Activated CD4-positive, alpha-beta T cell treated with anti-CD3 and anti-CD28 coated beads for 4 hours (primary cell): ENCODE data around the gene KRTAP4-9.
"Not testable (repeated sequence)": the region's sequence is repeated elsewhere in the genome, so short reads cannot be mapped to it uniquely, and the experiment has no call there.

Source experiments
- DNase-seq, 2 donors: peaks; one replicate each; pipeline ENCODE4 v3.0.0-alpha.2; 2020

The KRTAP4-9 gene

GRCh38 chr17:41098481-41098880, 6.7 kb upstream of the KRTAP4-9 start:
- no peak for DNase-seq

DNA sequence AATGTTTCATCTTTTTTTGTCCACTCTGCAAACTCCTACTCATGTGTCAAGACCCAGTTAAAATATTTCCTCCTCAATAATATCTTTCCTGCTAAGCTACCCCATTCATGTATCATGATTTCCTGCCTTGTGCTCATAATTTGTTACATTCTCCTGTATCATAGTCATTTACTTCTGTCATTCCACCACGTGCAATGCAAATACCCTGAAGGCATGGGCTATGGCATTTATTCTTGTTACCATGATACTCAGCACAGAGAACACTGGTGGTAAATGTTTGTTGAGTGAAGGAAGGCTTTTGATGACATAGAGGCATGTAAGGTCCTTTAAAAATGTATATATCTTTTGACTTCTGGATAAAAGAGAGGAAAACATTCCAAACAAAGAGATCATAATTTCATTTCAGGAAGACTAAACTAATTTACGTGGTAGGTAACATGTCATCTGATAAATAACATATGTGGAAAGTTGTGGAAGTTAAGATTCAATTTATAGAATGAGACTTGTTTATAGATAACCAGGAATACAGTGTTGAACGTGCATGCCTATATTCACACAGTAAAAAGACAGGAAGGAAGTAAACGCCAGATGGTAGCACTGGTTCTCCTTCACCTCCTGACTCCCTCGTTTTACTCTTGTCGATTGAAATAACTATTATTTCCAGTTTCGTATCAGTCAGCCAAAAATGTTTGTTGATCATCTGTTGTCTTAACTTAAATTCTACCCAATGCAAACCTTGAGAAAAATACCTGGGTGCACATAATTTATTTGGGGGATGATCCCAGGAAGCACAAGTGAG, 5.3 kb upstream of the KRTAP4-9 start:
- DNase-seq: not testable (repeated sequence)

DNA sequence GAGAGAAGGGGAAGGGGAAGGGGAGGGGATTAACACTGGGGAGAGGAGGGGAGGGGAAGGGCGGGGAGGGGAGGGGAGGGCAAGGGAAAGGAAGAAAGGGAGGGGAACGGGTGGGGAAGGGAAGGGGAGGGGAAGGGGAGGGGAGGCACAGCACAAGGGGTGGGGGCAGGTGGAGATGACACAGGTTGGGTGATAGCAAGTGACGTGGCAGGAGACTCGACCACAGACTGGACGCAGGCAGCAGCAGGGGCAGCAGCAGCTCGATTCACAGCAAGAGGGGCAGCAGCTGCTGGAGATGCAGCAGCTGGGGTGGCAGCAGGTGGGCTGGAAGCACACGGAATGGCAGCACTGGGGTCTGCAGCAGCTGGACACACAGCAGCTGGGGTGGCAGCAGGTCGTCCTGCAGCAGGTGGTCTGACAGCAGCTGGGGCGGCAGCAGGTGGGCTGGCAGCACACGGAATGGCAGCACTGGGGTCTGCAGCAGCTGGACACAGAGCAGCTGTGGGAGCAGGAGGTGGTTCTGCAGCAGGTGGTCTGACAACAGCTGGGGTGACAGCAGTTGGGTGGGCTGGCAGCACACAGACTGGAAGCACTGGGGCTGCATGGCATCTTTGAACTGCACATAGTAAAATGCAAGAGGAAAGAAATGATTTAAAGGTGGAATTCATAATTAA, 3.5 kb upstream of the KRTAP4-9 start, which contains the start of gene KRTAP4-16:
Gene KRTAP4-16 (minus strand): TSS at position 624 of the 674 bp plus-strand sequence. CDS start 0 bp downstream, at position 624.
- no peak for DNase-seq

- DNase-seq: no peak
Observed at GRCh38 chr17:41103896-41104295, 1.3 kb upstream of the KRTAP4-9 start.

DNA sequence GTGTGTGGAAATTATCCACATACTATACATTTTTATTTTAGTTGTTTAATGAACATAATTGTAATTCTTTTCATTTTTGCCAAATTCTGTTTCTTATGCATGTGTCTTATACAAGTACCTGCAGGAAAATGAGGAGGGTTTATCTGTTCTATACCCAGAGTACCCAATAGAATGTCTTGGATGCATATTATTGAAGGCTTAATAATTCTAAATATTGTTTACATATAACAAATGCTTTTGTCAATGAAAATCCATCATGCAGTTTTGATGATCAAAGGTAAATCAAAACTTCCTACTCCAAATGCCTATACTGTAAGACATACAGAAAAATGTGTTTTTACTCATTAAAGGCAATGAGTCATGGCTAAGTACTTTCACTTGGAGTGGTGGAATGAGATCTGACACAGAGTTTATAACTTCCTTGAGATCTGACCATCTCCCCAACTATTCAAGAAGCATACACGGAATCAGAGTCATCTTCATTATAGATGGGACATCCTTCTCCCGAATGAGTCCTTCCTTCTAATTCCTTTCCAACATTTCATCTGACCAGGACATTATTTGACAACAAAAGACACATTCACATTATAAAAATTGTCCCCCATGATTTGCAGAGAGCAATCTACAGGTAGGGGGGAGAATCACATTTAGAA, 677 bp upstream of the KRTAP4-9 start:
- DNase-seq: not testable (repeated sequence)

GRCh38 chr17:41107941-41108450, 2.8 kb downstream of the KRTAP4-9 start:
- no peak for DNase-seq

GRCh38 chr17:41108728-41109386, 3.7 kb downstream of the KRTAP4-9 start:
- not testable (repeated sequence) for DNase-seq

GRCh38 chr17:41111151-41111885, 6.1 kb downstream of the KRTAP4-9 start:
- no peak for DNase-seq

GRCh38 chr17:41116297-41116696, 11.1 kb downstream of the KRTAP4-9 start:
- DNase-seq: no peak

DNA sequence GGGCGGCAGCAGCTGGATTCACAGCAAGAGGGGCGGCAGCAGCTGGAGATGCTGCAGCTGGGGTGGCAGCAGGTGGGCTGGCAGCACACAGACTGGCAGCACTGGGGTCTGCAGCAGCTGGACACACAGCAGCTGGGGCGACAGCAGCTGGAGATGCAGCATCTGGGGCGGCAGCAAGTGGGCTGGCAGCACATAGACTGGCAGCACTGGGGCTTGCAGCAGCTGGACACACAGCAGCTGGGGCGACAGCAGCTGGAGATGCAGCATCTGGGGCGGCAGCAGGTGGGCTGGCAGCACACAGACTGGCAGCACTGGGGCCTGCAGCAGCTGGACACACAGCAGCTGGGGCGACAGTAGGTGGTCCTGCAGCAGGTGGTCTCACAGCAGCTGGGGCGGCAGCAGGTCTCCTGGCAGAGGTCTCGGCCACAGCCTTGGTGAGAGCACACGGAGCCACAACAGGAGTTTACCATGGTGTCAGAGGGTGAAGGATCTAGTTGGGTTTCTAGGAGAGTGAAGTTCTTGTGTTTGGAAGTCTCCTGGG, 12.7 kb downstream of the KRTAP4-9 start, which contains the start of gene KRTAP4-11:
Gene KRTAP4-11 (minus strand): TSS at position 528 of the 541 bp plus-strand sequence. CDS start 58 bp downstream, at position 470.
- DNase-seq: not testable (repeated sequence)

- no peak for DNase-seq
Observed at GRCh38 chr17:41118721-41119120, 13.5 kb downstream of the KRTAP4-9 start.

DNA sequence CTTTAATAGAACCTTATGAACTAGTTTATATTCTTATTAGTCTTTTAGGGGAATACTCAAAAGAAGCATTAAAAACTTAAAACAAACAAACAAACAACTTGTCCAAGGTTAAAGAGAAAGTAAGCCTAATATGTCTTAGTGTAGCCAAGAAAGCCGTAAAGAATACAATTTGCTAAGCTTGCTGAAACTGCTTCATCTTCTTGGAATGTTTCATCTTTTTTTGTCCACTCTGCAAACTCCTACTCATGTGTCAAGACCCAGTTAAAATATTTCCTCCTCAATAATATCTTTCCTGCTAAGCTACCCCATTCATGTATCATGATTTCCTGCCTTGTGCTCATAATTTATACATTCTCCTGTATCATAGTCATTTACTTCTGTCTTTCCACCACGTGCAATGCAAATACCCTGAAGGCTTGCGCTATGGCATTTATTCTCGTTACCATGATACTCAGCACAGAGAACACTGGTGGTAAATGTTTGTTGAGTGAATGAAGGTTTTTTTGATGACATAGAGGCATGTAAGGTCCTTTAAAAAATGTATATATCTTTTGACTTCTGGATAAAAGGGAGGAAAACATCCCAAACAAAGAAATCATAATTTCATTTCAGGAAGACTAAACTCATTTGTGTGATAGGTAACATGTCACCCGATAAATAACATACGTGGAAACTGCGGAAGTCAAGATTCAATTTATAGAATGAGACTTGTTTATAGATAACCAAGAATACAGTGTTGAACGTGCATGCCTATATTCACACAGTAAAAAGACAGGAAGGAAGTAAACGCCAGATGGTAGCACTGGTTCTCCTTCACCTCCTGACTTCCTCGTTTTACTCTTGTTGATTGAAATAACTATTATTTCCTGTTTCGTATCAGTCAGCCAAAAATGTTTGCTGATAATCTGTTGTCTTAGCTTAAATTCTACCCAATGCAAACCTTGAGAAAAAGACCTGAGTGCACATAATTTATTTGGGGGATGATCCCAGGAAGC, 14.8 kb downstream of the KRTAP4-9 start:
- not testable (repeated sequence) for DNase-seq

DNA sequence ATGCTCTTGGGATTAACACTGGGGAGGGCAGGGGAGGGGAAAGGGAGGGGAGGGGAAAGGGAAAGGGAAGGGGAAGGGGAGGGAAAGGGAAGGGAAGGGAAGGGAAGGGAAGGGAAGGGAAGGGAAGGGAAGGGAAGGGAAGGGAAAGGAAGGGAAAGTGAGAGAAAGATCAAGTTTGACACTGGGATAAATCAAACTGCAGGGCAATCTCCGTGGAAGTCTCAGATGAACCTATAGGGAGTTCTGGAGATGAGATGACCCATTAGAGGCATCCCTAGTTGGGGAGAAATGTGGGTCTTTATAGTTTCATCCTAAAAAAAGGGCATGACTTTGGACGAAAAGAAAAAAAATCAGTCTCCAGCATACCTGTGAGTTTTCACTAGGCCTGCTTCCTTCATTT, 16.6 kb downstream of the KRTAP4-9 start:
- no peak for DNase-seq

GRCh38 chr17:41123292-41123990, 18.3 kb downstream of the KRTAP4-9 start:
- not testable (repeated sequence) for DNase-seq

DNA sequence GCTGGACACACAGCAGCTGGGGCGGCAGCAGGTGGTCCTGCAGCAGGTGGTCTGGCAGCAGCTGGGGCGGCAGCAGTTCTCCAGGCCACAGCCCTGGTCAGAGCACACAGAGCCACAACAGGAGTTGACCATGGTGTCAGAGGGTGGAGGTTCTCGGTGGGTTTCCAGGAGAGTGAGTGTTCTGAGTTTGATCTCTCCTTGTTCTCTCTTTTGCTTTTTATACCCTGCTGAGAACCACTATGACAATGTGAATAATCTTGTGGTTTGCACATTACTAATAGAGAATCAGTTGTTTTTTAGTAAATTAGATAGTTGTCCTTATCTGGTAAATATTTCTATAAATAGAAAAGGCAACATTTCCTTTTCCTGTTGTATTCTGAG, 18.8 kb downstream of the KRTAP4-9 start, which contains the start of gene KRTAP4-12:
Gene KRTAP4-12 (minus strand): TSS at position 192 of the 381 bp plus-strand sequence. CDS start 60 bp downstream, at position 132.
- not testable (repeated sequence) for DNase-seq

GRCh38 chr17:41125064-41125463, 19.9 kb downstream of the KRTAP4-9 start:
- DNase-seq: no peak

DNA sequence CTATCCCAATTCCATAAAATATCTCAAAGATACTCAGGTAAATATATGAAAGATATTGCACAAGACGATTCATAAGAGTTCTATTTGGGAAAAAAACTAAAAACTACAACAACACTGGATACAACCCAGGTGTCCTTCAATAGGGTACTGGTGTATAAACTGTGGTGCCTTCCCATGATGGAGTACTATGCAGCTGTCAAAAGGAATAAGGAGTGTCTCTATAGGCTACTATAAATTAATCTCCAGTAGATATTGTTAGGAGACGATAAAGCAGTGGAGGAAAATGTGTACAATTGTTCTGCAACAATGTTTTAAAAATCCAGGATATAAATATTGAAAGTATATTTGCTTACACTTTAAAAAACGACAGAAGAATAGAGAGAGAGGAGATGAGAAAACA, 21.2 kb downstream of the KRTAP4-9 start:
- no peak for DNase-seq

DNA sequence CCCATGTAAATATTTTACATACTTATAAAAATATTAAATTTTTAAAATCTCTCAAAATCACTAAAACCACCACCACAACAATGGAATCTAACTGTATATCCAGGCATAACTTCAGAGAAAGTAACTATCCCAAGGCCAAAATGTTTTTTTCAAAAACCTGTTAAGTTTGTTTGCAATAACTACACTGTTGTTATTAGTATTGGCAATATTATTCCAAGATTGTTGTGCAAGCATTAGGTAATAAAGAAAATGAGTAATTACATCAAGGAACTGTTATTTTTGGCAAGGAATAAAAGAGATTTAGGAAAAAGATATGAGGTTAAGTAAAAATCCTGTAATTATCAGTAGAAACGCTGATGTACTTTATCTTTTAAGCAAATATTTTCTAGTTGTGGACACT, 22.2 kb downstream of the KRTAP4-9 start:
- DNase-seq: no peak

GRCh38 chr17:41131979-41132378, 26.8 kb downstream of the KRTAP4-9 start:
- DNase-seq: no peak
